GM10248 (cell line): ENCODE results near the gene PPP1R13B.

Experiments
- CTCF ChIA-PET: fragments of 300-600 bp; sonication (Branson Sonifier 250); formaldehyde crosslinking; extraction: SDS; loops from one replicate; lab custom pipeline; 2021; ENCODE audit warnings: antibody characterized with exemption; lab: Yijun Ruan, JAX
- POLR2A ChIA-PET: fragments of 350-650 bp; sonication (Branson Sonifier 250); formaldehyde crosslinking; extraction: SDS; loops from one replicate; lab custom pipeline; 2020; ENCODE audit warnings: antibody characterized with exemption; lab: Yijun Ruan, JAX
- DNase-seq: peaks from one replicate; pipeline ENCODE4 v3.0.0; 2012; ENCODE audit errors: extremely low spot score
- TF ChIP-seq, protein P1 (sequence below): IDR thresholded peaks from 2 replicates; pipeline ENCODE4 v1.5.1; 2012; ENCODE audit warnings: mild to moderate bottlenecking, low read depth; ENCODE audit errors: extremely low read depth, missing control alignments, control extremely low read depth

PPP1R13B gene

DNA sequence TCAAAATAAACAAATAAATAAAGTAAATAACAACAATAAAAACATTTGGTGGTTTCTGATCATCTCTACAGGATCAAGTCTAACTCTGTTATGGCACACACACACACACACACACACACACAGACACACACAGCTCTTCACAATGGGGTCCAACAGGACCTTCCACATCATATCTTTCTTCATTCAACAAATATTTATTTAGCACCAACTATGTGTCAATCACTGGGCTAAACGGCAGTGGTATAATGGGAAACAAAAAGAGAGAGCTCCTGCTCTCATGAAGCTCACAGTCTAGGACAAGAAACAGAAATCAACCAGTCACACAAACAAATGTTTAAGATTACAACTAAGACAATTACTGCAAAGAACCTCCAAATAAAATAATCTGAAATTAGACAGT, 9.3 kb downstream of the PPP1R13B start:
- no peak for DNase-seq
- CTCF ChIA-PET = interaction anchor here (1.0 to 2.4 kb wide), 3 partner anchors 11 to 63 kb away, joined by 3 to 7 read pairs (median 4); no protein-coding TSS in a partner anchor
- TF ChIP-seq, protein P1, sequence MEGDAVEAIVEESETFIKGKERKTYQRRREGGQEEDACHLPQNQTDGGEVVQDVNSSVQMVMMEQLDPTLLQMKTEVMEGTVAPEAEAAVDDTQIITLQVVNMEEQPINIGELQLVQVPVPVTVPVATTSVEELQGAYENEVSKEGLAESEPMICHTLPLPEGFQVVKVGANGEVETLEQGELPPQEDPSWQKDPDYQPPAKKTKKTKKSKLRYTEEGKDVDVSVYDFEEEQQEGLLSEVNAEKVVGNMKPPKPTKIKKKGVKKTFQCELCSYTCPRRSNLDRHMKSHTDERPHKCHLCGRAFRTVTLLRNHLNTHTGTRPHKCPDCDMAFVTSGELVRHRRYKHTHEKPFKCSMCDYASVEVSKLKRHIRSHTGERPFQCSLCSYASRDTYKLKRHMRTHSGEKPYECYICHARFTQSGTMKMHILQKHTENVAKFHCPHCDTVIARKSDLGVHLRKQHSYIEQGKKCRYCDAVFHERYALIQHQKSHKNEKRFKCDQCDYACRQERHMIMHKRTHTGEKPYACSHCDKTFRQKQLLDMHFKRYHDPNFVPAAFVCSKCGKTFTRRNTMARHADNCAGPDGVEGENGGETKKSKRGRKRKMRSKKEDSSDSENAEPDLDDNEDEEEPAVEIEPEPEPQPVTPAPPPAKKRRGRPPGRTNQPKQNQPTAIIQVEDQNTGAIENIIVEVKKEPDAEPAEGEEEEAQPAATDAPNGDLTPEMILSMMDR = no peak
- POLR2A ChIA-PET = no interaction called here

DNA sequence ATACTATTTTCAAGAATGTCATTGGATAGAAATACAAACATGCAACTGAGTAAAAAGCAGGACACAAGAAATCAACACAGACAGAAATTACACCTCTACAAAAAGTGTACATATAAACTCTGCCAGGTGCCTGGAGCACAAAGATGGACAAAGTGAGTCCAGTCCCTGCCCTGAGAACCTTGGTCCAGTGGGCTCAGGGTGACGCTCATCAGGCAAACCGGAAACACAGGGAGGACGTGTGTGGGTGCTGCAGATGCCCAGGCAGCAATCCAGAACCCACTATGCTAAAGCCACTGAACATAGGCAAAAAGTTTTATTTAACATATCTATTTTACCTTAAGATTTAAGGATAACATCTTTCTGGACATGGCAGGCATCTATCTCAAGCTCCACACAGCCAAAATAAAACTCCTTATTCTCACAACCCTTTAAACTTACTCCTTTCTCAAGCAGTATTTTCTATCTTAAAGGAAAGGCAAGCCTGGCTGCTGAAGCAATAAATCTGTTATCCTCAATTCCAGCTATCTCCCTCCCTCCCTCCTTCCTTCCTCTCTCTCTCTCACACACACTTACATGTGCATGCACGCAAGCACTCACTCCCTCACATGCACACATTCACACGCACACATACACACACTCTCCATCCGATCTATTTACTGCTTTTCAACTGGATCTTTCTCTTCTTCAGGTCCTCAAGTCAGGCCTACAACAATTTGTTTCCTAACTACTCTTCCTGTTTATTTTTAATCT, 10.2 kb downstream of the PPP1R13B start:
- ChIA-PET POLR2A (no interaction called here), CTCF (no interaction called here)
- DNase-seq = no peak
- TF ChIP-seq, protein P1 = no peak

DNA sequence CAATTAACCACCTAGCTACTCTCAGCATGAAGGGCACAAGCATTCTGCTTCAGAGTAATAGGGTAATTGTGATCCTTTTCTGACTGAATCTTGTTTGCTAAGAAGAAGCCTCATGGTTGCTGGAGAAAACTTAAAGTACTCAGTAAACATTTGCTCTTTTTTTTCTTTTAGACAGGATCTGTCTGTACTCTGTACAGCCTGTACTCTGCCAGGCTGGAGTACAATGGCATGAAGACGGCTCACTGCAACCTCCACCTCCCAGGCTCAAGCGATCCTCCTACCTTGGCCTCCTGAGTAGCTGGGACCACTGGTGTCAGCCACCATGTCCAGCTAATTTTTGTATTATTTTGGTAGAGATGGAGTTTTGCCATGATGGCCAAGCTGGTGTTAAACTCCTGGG, 12.4 kb downstream of the PPP1R13B start:
- ChIA-PET POLR2A (no interaction called here), CTCF (interaction anchor here (1.8 kb wide), 1 partner anchor 26 kb away, joined by 6 read pairs; no protein-coding TSS in a partner anchor)
- TF ChIP-seq, protein P1 = no peak
- DNase-seq = no peak

DNA sequence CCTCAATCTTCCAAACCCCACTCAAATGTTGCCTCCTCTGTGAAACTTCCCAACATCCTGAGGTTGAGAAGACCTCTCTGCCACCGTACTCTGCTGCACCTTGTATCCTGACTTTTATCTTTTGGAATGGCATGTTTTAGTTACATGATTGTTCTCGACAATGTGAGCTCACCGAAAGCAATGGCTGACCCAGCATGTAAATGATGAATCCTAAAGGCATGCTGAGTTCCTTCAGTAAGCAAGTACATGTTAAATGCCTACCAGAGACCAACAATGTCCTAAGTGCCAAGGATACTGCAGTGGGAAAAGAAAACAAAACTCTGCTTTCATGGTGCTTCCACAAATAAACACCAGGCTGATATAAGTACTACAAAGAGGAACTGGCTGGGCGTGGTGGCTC, 13.7 kb downstream of the PPP1R13B start:
- CTCF ChIA-PET = no interaction called here
- no peak for DNase-seq
- POLR2A ChIA-PET = no interaction called here
- TF ChIP-seq, protein P1 = no peak

DNA sequence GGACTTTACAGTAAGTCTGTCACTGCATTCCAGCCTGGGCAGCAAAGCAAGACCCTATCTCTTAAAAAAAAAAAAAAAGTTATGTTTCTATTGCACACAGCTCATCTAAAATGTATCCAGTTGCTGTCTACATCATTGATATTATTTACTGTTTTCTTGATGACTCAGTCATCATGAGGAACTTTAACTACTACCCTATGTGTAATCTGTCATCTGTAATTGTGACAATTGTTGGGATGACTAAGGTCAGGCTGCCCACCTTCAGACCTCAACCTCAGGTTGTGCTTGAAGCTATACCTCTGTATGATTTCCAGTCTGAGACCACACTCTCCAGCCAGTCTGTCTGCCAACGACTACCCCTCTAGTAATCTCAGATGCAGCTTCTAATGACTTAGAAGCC, 15.3 kb downstream of the PPP1R13B start:
- DNase-seq = no peak
- CTCF ChIA-PET = interaction anchor here (1.6 kb wide), 1 partner anchor 10 kb away, joined by 4 read pairs; no protein-coding TSS in a partner anchor
- TF ChIP-seq, protein P1 = no peak
- POLR2A ChIA-PET = no interaction called here

DNA sequence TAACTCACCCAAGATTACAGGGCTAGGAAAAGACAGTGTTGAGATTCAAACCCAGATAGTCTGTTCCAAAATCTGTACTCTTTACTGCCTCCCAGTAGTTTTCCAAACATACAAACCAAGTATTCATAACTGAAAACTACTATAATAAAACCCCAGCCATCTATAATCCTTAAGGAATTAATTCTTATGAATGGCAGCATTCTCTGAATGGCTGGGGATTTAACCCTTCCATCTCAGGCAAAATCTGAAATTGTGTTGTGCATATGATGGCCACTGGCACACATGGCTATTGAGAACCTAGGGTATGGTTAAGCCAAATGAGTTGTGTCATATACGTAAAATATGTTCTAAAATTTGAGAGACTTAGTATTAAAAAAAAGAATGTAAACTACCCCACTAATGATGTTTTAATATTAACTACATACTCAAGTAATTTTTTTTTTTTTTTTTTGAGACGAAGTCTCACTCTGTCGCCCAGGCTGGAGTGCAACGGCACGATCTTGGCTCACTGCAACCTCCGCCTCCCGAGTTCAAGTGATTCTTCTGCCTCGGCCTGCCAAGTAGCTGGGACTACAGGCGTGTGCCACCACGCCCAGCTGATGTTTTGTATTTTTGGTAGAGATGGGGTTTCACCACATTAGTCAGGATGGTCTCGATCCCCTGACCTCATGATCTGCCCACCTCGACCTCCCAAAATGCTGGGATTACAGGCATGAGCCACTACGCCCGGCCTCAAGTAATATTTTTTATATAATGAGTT, 16.7 kb downstream of the PPP1R13B start:
- TF ChIP-seq, protein P1 = no peak
- CTCF ChIA-PET = interaction anchor here (1.3 to 1.6 kb wide), 2 partner anchors 9 to 23 kb away, joined by 3 to 4 read pairs; no protein-coding TSS in a partner anchor
- POLR2A ChIA-PET = no interaction called here
- DNase-seq = no peak
